ENCODE data around the gene CDK19. TPM values are rescaled to one million over a fixed set of nuclear protein-coding genes. Genes with fewer than 3 reads are reported as not detected.

CDK19 gene
- total RNA-seq, 1 experiment from 2014 or later = 36.8 TPM

GRCh38 chr6:110614586-110614985 is 200.7 kb downstream of the CDK19 start:
- Histone ChIP-seq H3K27me3 (ENCODE audit: insufficient read depth, low read depth) (no peaks in the 10 kb centered on the region), H3K27ac (no peak overlapping the region), H3K36me3 (ENCODE audit: low read depth) (no peaks in the 10 kb centered on the region; the same call in 1 of the 2 replicates), H3K4me3 (no peak overlapping the region), H3K79me2 (ENCODE audit: low read depth) (no peaks in the 10 kb centered on the region), H3K9me2 (ENCODE audit: insufficient read depth) (no peaks in the 10 kb centered on the region), H3K9me3 (ENCODE audit: insufficient read depth, low read depth) (no peaks in the 10 kb centered on the region), H3F3A (ENCODE audit: insufficient read depth, low read depth) (no peaks in the 10 kb centered on the region), H4K20me1 (ENCODE audit: insufficient read depth) (no peaks in the 10 kb centered on the region), H3K4me2 (no peak overlapping the region), H2AFZ (no peak overlapping the region), H3K4me1 (replicated peaks; ENCODE audit: insufficient read depth) (peaks cover 7% of the 10 kb centered on the region)
- intact Hi-C loops (cut with micrococcal nuclease; ENCODE audit: unreplicated experiment) = no loop called here
- DNase-seq = no peak
- CTCF ChIA-PET = no interaction called here
- POLR2A ChIA-PET (ENCODE audit: unreplicated experiment) = interaction anchor here (0.6 kb wide), 1 partner anchor 60 kb away, joined by 4 read pairs; no protein-coding TSS in a partner anchor
- TF ChIP-seq CTCF (conservative IDR thresholded peaks at IDR 0.05) = no peak
- no peak for TF ChIP-seq EZH2 (IDR thresholded peaks at IDR 0.05; ENCODE audit: low read depth)
- no TSS peak for BruUV-seq (replicated peaks)

- no peak overlapping the region for H3K4me3 ChIP-seq
- CTCF ChIA-PET = no interaction called here
- POLR2A ChIA-PET (ENCODE audit: unreplicated experiment) = no interaction called here
Measured at GRCh38 chr6:110614106-110614505, 201.2 kb downstream of the CDK19 start.

GRCh38 chr6:110613356-110613755 is 201.9 kb downstream of the CDK19 start:
- ChIA-PET POLR2A (ENCODE audit: unreplicated experiment) (no interaction called here), CTCF (no interaction called here)
- Histone ChIP-seq H3K27ac (no peak overlapping the region), H3K9me2 (ENCODE audit: insufficient read depth) (no peaks in the 10 kb centered on the region), H3K4me2 (no peak overlapping the region), H3K79me2 (ENCODE audit: low read depth) (no peaks in the 10 kb centered on the region), H3K4me1 (replicated peaks; ENCODE audit: insufficient read depth) (no peaks in the 10 kb centered on the region), H3K36me3 (ENCODE audit: low read depth) (no peaks in the 10 kb centered on the region; the same call in 1 of the 2 replicates), H3K27me3 (ENCODE audit: insufficient read depth, low read depth) (no peaks in the 10 kb centered on the region), H2AFZ (no peak overlapping the region), H3F3A (ENCODE audit: insufficient read depth, low read depth) (no peaks in the 10 kb centered on the region), H4K20me1 (ENCODE audit: insufficient read depth) (no peaks in the 10 kb centered on the region), H3K4me3 (no peak overlapping the region), H3K9me3 (ENCODE audit: insufficient read depth, low read depth) (no peaks in the 10 kb centered on the region)
- BruUV-seq (replicated peaks) = no TSS peak
- intact Hi-C loops (cut with micrococcal nuclease; ENCODE audit: unreplicated experiment) = no loop called here
- DNase-seq = no peak
- no peak for TF ChIP-seq EZH2 (IDR thresholded peaks at IDR 0.05; ENCODE audit: low read depth)
- TF ChIP-seq CTCF (conservative IDR thresholded peaks at IDR 0.05) = no peak

More at GRCh38 chr6:110614106-110614505, 201.2 kb downstream of the CDK19 start:
- Histone ChIP-seq H3K79me2 (ENCODE audit: low read depth) (no peaks in the 10 kb centered on the region), H3K4me2 (no peak overlapping the region), H4K20me1 (ENCODE audit: insufficient read depth) (no peaks in the 10 kb centered on the region), H3K9me3 (ENCODE audit: insufficient read depth, low read depth) (no peaks in the 10 kb centered on the region), H3K27ac (no peak overlapping the region), H3F3A (ENCODE audit: insufficient read depth, low read depth) (no peaks in the 10 kb centered on the region), H3K9me2 (ENCODE audit: insufficient read depth) (no peaks in the 10 kb centered on the region), H3K36me3 (ENCODE audit: low read depth) (no peaks in the 10 kb centered on the region; the same call in 1 of the 2 replicates), H2AFZ (no peak overlapping the region), H3K4me1 (replicated peaks; ENCODE audit: insufficient read depth) (peaks cover 2% of the 10 kb centered on the region), H3K27me3 (ENCODE audit: insufficient read depth, low read depth) (no peaks in the 10 kb centered on the region)
- BruUV-seq (replicated peaks) = no TSS peak
- no peak for DNase-seq
- intact Hi-C loops (cut with micrococcal nuclease; ENCODE audit: unreplicated experiment) = no loop called here
- TF ChIP-seq EZH2 (IDR thresholded peaks at IDR 0.05; ENCODE audit: low read depth) = no peak
- TF ChIP-seq CTCF (conservative IDR thresholded peaks at IDR 0.05) = no peak

Measured in PC-9 (cell line).